Measurements from ENCODE around the gene FREM2.

- TF ChIP-seq CTCF (IDR thresholded peaks at IDR 0.05; ENCODE audit: extremely low read depth in 1 of 2, insufficient read depth in 1 of 2, low read depth in 1 of 2, low read length in 2 of 2) = no peak
- no peak for TF ChIP-seq POLR2A (IDR thresholded peaks at IDR 0.05; ENCODE audit: low read depth, low read length)
- TF ChIP-seq EZH2 (IDR thresholded peaks at IDR 0.05; ENCODE audit: borderline replicate concordance, low read depth, low read length, severe bottlenecking) = no peak
- TF ChIP-seq JUN (IDR thresholded peaks at IDR 0.05; ENCODE audit: borderline replicate concordance, insufficient read depth, insufficient read length, low read depth) = no peak
- no peak for TF ChIP-seq FOS (IDR thresholded peaks at IDR 0.05; ENCODE audit: borderline replicate concordance, insufficient read depth, low read length)
These were observed 16.4 kb downstream of the FREM2 start for GRCh38 chr13:38703255-38703654.

All from endothelial cell of umbilical vein (primary cell).